Activated naive CD8-positive, alpha-beta T cell treated with anti-CD3 and anti-CD28 coated beads for 36 hours (primary cell): ENCODE data around the gene SDK1. TPM values are rescaled to one million over a fixed set of nuclear protein-coding genes. Genes with fewer than 3 reads are reported as not detected.

Experiments used
- DNase-seq: peaks from one replicate; pipeline ENCODE4 v3.0.0; 2021
- H3K27ac Mint-ChIP-seq: one replicate; pipeline ENCODE4 v1.8.0; 2022; ENCODE audit warnings: mild to moderate bottlenecking, moderate library complexity, mixed read lengths
- H3K27me3 Mint-ChIP-seq: one replicate; pipeline ENCODE4 v1.8.0; 2022; ENCODE audit warnings: mild to moderate bottlenecking, mixed read lengths
- H3K36me3 Mint-ChIP-seq: one replicate; pipeline ENCODE4 v1.8.0; 2021; ENCODE audit warnings: mild to moderate bottlenecking, mixed read lengths
- H3K4me1 Mint-ChIP-seq: one replicate; pipeline ENCODE4 v1.8.0; 2021; ENCODE audit warnings: mixed read lengths
- H3K4me3 Mint-ChIP-seq: one replicate; pipeline ENCODE4 v1.8.0; 2022; ENCODE audit warnings: mild to moderate bottlenecking, moderate library complexity, mixed read lengths
- H3K9me3 Mint-ChIP-seq: one replicate; pipeline ENCODE4 v1.8.0; 2022; ENCODE audit warnings: mixed read lengths
- total RNA-seq, 2 experiments: library from RNA; stranded (reverse); gene quantifications; one replicate each; pipeline ENCODE4 v1.2.3, GENCODE V29; 2021

SDK1 gene
- total RNA-seq, 2 experiments from 2014 or later, result 0.49 to 0.54 TPM

DNA sequence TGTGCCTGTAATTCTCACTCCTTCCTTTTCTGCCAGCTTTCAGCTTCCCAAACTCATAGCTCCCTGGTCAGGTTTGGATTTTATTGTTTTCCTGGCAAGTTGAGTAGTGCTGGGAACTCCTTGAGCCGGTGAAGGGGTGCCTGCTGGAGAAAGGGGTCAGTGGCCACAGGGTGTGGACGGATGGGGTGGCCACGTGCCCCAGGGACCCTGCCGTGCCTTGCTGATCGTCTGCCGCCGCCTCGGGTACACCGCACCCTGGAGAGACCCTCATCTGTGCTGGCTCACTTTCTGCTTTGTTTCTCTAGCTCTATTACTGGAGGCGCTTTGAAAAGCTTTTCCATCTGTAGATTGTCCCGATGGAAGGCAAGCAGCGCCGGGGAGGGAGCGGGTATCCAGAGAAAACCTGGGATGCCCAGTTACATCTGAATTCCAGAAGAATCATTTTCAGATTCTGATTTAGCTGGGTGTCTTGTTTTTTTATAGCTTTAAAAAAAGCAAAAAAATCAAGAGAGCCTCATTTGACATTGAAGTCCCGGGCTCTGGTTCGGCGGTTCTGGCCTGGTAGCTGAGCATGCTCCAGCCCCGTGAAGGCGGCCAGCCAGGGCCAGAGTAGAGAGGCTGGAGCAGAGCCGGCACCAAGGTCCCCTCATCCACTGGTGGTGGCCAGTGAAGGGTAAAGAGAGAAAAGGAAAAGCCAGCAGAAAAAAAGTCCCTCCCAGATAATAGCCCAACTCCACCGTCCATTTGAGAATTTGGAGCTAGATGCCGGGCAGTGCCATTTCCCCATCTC is 870.1 kb downstream of the SDK1 start:
- Mint-ChIP-seq H3K9me3 (no peaks in the 10 kb centered on the region), H3K36me3 (no peaks in the 10 kb centered on the region), H3K27me3 (no peaks in the 10 kb centered on the region), H3K4me1 (no peaks in the 10 kb centered on the region), H3K27ac (no peak overlapping the region), H3K4me3 (no peak overlapping the region)
- no peak for DNase-seq

DNA sequence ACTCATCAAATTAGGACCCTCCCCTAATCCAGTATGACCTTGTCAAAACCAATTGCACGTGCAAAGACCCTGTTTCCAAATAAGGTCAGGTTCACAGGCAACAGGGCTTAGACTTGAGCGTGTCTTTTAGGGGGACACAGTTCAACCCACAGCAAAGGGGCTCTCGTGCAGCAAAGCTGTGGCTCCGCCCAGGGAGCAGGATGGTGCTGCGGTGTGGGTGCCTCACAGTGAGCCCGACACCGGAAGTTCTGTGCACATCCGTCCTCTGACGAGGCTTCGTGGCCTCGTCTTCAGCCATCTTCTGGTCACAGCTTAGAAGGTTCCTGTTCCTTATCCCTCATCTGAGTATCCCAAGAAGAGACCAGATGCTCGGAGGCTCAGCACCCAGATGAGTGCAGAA is 871.8 kb downstream of the SDK1 start:
- no peak overlapping the region for H3K27ac Mint-ChIP-seq
- no peaks in the 10 kb centered on the region for H3K27me3 Mint-ChIP-seq
- no peaks in the 10 kb centered on the region for H3K36me3 Mint-ChIP-seq
- H3K4me3 Mint-ChIP-seq, result no peak overlapping the region
- H3K4me1 Mint-ChIP-seq, result no peaks in the 10 kb centered on the region
- DNase-seq, result no peak
- H3K9me3 Mint-ChIP-seq, result no peaks in the 10 kb centered on the region

DNA sequence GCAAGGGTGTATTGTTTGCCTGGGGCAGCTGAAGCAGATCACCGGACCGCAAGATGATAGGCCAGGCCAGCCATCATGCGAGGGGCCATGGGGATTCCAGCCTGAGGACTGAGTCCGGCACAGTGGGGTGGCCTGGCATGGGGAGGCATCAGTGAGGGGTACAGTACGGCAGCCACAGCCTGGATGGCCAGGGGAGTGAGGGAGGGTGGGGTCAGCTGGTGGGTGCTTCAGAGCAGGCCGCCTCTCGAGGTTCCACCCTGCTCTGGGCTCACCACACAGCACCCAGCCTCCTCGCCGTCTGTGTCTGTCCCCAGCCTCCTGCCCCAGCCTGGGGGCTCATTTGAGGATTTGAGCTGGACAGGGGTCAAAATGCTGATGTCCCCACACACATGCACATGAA is 872.6 kb downstream of the SDK1 start:
- no peak for DNase-seq
- H3K4me1 Mint-ChIP-seq, result no peaks in the 10 kb centered on the region
- H3K36me3 Mint-ChIP-seq, result no peaks in the 10 kb centered on the region
- no peak overlapping the region for H3K4me3 Mint-ChIP-seq
- no peak overlapping the region for H3K27ac Mint-ChIP-seq
- no peaks in the 10 kb centered on the region for H3K27me3 Mint-ChIP-seq
- no peaks in the 10 kb centered on the region for H3K9me3 Mint-ChIP-seq

DNA sequence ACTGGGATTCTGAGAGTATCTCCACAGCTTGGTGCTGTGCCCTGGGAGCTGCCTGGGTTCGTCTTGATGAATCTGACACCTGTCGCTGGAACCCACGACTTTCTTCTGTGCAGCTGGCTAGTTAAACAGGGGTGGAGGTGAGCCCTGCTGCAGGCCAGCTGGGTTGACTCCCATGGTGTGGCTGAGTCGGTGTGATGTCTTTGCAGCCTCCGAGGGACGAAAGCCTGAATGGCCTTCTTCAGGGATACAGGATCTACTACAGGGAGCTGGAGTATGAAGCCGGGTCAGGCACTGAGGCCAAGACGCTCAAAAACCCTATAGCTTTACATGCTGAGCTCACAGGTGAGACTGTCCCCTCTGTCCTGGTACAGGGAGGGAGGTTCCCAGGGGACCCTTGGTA is 873.0 kb downstream of the SDK1 start:
- H3K4me3 Mint-ChIP-seq, result no peak overlapping the region

DNA sequence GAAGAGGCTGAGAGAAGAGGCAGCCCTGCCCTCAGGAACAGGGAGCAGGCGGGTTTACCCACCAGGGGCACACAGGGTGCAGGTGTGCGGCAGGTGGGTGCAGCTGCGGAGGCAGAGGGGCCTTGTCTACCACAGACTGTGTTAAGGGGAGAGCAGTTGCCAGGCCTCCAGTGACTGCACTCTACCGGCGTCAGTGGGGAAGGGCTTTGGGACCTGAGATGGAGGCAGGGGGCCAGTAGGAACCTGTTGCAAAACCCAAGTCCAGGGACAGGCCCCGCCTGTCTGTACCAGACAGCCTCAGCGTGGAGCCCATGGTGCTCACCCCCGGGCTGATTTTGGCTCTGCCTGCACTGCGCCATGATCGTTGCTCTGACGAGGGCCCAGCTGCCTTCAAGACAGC is 873.4 kb downstream of the SDK1 start:
- H3K36me3 Mint-ChIP-seq, result no peaks in the 10 kb centered on the region
- H3K4me1 Mint-ChIP-seq, result no peaks in the 10 kb centered on the region
- H3K27ac Mint-ChIP-seq, result no peak overlapping the region

More for the DNA sequence above, 873.0 kb downstream of the SDK1 start:
- no peaks in the 10 kb centered on the region for H3K4me1 Mint-ChIP-seq
- H3K27me3 Mint-ChIP-seq, result no peaks in the 10 kb centered on the region
- no peak for DNase-seq
- no peaks in the 10 kb centered on the region for H3K9me3 Mint-ChIP-seq
- no peak overlapping the region for H3K27ac Mint-ChIP-seq
- no peaks in the 10 kb centered on the region for H3K36me3 Mint-ChIP-seq

DNA sequence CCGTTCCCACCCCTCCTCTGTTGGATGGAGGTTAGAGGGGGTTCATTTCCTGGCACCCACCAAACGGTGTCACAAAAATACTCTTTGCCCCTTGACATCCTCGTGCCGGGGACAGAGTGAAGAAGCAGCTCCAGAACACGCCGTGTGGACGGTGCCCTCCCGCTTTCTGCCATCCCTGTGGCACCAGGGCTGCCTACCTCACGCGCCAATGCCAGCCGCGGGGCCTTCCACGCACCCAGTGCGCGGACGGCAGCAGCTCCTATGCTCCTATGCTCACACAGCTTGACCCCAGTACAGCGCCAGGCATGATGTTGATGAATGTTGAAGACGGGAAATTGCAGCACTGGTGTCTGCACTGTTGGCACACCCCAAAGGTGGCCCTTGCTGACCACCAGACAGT is 873.8 kb downstream of the SDK1 start:
- Mint-ChIP-seq H3K9me3 (no peaks in the 10 kb centered on the region), H3K4me1 (no peaks in the 10 kb centered on the region), H3K36me3 (no peaks in the 10 kb centered on the region), H3K4me3 (no peak overlapping the region), H3K27me3 (no peaks in the 10 kb centered on the region), H3K27ac (no peak overlapping the region)
- no peak for DNase-seq

More for the DNA sequence above, 873.4 kb downstream of the SDK1 start:
- Mint-ChIP-seq H3K4me3 (no peak overlapping the region), H3K27me3 (no peaks in the 10 kb centered on the region), H3K9me3 (no peaks in the 10 kb centered on the region)
- DNase-seq, result no peak

DNA sequence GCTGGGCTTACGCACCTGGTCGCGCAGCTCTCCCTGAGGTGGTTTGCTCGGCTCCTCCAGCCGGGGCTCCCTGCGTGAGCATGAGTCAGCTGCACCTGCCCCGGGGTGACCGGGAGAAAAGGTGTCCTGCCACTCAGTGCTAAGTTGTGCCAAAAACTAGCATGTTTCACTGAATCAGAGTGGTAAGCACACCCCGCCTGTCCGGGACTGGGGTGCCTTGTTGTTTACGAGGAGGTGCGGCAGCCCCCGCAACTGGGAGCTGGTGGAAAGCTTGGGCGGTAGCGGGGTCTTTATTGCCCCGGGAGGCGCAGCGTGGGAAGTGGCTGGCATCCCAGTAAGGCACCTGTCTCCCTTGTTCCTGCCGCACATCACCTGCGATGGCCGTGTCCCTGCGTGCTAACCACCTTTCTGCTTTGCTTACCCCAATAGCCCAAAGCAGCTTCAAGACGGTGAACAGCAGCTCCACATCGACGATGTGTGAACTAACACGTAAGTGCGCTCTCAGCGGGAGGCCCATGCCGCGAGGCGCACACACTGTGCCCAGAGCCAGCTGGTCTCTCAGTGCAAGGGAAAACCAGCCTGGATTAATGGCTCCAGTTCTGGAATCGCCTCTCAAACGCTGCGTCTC is 874.4 kb downstream of the SDK1 start:
- H3K27ac Mint-ChIP-seq, result no peak overlapping the region
- DNase-seq, result no peak
- H3K4me3 Mint-ChIP-seq, result no peak overlapping the region
- H3K36me3 Mint-ChIP-seq, result no peaks in the 10 kb centered on the region
- no peaks in the 10 kb centered on the region for H3K27me3 Mint-ChIP-seq
- H3K4me1 Mint-ChIP-seq, result no peaks in the 10 kb centered on the region
- H3K9me3 Mint-ChIP-seq, result no peaks in the 10 kb centered on the region

DNA sequence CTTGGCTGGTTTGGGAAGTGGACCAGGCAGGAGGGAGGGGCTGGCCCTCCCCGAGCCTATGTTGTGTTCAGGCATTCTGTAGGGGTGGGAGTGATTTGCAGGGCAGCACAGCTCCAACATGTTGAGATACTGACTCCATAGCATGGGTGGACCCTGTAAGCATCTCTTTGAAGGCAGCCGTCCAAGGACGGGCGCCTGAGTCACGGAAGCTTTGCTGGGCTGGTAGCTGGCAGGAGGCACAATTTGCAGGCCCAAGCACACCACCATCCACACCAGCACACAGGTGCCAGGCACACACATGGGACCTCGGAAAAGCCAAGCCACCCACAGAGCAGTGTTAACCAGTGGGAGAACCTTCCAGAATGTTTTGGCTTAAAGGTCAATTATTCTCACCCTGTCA is 875.9 kb downstream of the SDK1 start:
- no peak overlapping the region for H3K27ac Mint-ChIP-seq
- H3K27me3 Mint-ChIP-seq, result no peaks in the 10 kb centered on the region
- H3K4me3 Mint-ChIP-seq, result no peak overlapping the region
- H3K4me1 Mint-ChIP-seq, result no peaks in the 10 kb centered on the region
- H3K9me3 Mint-ChIP-seq, result no peaks in the 10 kb centered on the region
- no peaks in the 10 kb centered on the region for H3K36me3 Mint-ChIP-seq
- DNase-seq, result no peak

DNA sequence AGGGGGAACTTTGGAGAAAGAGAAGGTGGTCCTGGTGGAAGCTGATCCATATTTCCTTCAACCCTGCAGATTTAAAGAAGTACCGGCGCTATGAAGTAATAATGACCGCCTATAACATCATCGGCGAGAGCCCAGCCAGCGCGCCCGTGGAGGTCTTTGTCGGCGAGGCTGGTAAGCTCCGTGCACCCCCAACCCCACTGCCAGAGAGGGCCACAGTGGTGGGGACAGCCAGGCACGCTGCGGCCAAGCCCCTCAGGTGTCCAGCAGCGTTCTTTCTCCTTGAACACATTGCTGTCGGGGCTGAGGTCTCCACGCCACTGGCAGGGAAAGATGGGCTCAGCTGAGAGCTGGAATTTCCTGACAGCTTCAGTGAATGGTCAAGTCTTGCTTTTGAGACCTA is 877.4 kb downstream of the SDK1 start:
- no peak overlapping the region for H3K4me3 Mint-ChIP-seq
- no peak for DNase-seq
- H3K9me3 Mint-ChIP-seq, result no peaks in the 10 kb centered on the region
- no peaks in the 10 kb centered on the region for H3K27me3 Mint-ChIP-seq
- H3K4me1 Mint-ChIP-seq, result no peaks in the 10 kb centered on the region
- H3K27ac Mint-ChIP-seq, result no peak overlapping the region
- no peaks in the 10 kb centered on the region for H3K36me3 Mint-ChIP-seq

DNA sequence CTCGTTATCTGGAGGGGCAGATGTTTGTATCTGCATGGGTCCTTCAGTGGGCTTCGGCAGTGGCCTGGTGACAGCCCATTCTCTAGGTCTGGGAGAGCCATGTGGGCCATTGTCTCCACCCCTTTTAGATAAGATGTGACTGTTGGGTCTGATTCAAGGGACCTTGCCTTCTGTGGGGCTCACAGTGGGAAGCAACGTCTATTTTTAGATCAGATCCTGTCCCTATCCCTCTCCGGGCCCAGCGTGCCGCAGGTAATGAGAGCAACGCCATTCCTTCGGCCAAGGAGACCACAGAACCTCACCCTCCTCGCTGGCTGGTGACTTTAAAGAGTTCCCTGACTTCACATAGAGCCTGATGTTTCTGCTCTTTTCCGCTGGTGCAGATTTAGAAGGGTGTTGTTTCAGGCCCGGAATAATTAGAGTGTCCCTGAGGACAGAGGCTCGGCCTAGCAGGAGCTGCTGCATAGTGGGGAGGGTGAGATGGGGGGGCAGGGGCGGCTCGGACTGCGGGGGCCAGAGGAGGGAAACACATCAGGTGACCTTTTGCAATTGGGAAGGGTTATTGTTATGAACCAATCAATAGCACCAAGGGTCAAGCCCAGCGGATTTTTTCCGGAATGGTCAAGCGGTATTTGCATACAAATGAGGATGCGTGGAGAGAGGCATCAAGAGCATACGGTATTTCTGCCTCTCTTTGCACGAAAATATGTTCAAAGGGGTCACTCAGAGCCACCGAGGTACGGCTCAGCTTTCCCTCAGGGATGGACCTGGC is 878.0 kb downstream of the SDK1 start:
- H3K9me3 Mint-ChIP-seq, result no peaks in the 10 kb centered on the region
- H3K4me3 Mint-ChIP-seq, result no peak overlapping the region
- no peak for DNase-seq
- no peak overlapping the region for H3K27ac Mint-ChIP-seq
- no peaks in the 10 kb centered on the region for H3K36me3 Mint-ChIP-seq
- no peaks in the 10 kb centered on the region for H3K4me1 Mint-ChIP-seq
- no peaks in the 10 kb centered on the region for H3K27me3 Mint-ChIP-seq

DNA sequence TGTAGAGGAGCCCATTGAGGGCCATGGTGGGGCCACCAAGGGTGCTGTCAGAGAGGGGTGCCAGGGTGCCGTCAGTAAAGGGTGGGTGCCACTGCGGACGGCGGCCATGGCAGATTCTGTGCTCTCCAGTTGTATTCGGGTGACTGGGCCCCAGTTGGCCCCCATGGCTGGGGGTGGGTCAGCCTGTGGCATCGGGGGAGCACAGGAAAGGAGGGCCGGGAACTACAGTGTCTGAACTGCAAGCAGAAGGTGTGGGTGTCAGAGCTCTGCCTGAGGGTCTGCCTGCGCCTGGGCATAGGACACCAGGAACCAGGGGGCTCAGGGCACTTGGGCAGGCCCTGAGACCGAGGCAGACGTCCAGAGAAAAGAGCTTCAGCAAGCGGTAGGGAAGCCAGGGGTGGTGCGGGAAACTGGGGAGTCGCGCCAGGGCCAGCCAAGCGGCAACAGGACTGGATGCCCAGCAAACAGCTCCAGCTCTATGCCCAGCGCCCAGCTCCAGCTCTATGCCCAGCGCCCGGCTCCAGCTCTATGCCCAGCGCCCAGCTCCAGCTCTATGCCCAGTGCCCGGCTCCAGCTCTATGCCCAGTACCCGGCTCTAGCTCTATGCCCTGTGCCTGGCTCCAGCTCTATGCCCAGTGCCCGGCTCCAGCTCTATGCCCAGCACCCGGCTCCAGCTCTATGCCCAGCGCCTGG is 878.8 kb downstream of the SDK1 start:
- no peaks in the 10 kb centered on the region for H3K4me1 Mint-ChIP-seq
- H3K36me3 Mint-ChIP-seq, result no peaks in the 10 kb centered on the region
- DNase-seq, result no peak
- H3K27me3 Mint-ChIP-seq, result no peaks in the 10 kb centered on the region
- H3K4me3 Mint-ChIP-seq, result no peak overlapping the region
- H3K27ac Mint-ChIP-seq, result no peak overlapping the region
- H3K9me3 Mint-ChIP-seq, result no peaks in the 10 kb centered on the region

DNA sequence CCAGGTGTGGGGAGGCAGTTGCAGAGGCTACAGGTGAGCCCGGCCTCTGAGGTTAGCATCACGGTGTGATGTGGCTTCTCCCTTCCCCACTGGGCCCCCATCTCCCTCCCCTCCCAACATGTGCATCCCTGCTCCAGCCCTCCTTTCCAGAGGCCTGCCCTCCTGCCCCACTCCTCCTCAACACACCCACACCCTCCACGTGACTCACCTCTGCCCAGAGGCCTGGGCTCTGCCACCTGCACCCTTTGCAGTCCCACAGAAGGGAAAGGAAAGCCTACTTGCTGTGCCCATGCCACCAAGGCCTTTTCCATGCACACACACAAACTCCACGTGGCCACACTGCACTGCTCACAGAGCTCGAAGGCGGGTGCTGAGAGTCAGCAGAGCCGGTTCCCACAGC is 880.4 kb downstream of the SDK1 start:
- Mint-ChIP-seq H3K9me3 (no peaks in the 10 kb centered on the region), H3K27me3 (no peaks in the 10 kb centered on the region), H3K4me1 (no peaks in the 10 kb centered on the region), H3K4me3 (no peak overlapping the region), H3K36me3 (no peaks in the 10 kb centered on the region), H3K27ac (no peak overlapping the region)
- no peak for DNase-seq

DNA sequence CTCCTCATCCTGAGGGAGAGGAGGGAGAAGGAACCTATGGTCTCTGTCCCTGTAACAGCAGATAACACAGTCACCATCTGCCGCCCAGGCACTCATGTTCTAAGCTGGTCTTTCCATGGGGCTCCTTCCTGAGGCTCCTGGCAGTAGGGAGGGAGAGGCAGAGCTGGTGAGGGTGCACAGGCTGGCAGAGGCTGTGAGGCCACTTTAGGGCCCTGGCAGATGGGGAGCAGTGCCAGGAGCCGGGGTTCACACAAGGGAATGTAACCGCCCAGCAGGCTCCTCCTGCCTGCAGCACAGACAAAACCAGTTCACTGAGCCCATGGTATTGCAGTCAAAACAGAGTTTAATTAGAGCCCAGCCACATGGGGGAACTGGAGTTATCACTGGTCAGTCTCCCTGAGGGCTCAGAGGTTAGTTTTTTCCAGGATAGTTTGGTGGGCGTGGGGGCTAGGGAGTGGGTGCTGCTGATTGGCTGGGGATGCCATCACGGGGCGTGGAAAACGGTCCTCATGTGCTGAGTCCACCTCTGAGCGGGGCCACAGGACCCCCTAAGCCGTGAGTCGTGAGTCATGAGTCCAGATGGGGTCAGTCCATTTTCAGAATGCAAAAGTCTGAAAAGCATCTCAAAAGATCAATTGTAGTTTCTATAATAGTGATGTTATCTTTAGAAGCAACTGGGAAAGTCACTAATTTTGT is 881.7 kb downstream of the SDK1 start:
- H3K27ac Mint-ChIP-seq, result no peak overlapping the region
- no peaks in the 10 kb centered on the region for H3K4me1 Mint-ChIP-seq
- H3K4me3 Mint-ChIP-seq, result no peak overlapping the region
- no peaks in the 10 kb centered on the region for H3K9me3 Mint-ChIP-seq
- no peaks in the 10 kb centered on the region for H3K27me3 Mint-ChIP-seq
- DNase-seq, result no peak
- H3K36me3 Mint-ChIP-seq, result no peaks in the 10 kb centered on the region

DNA sequence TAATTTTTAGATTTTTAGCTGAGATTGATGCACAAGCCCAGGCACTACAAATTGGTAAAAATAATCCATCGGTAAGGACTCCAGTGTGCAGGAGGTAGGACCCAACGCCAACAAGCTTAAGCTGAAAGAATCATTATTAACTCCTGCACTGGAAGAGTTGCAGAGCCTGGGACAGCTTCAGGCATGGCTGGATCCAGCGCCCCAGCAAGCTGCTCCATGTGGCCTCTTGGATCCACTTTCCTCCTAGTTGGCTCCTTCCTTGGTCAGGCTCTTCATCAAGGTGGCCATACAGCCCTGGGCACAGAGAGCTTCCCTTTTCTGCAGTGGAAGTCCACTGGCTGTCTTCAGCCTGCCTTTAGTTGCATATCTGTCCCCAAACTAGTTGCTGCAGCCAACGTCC is 883.6 kb downstream of the SDK1 start:
- no peak overlapping the region for H3K4me3 Mint-ChIP-seq
- no peak for DNase-seq
- no peaks in the 10 kb centered on the region for H3K36me3 Mint-ChIP-seq
- H3K9me3 Mint-ChIP-seq, result no peaks in the 10 kb centered on the region
- H3K4me1 Mint-ChIP-seq, result no peaks in the 10 kb centered on the region
- no peaks in the 10 kb centered on the region for H3K27me3 Mint-ChIP-seq
- H3K27ac Mint-ChIP-seq, result no peak overlapping the region

DNA sequence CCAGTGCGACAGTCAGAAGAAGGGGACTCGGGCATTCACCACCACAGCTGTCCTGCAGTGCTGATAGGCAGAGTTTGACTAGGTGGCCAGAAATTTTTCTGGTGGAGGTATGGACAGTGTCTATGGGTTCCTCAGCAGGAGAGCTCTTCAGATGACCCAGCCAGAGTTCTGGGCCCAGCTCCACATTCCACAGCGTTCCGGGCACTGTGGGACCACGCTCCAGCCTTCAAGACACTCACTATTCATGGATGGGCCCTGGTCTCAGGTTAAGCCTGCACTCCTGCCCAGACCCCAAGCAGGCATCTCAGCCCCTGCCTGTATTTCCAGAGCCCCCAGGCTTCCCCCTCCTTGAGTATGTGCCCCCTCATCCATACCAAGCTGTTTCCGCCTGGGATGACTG is 884.1 kb downstream of the SDK1 start:
- no peaks in the 10 kb centered on the region for H3K9me3 Mint-ChIP-seq
- no peaks in the 10 kb centered on the region for H3K4me1 Mint-ChIP-seq
- DNase-seq, result no peak
- H3K36me3 Mint-ChIP-seq, result no peaks in the 10 kb centered on the region
- no peaks in the 10 kb centered on the region for H3K27me3 Mint-ChIP-seq
- H3K27ac Mint-ChIP-seq, result no peak overlapping the region
- no peak overlapping the region for H3K4me3 Mint-ChIP-seq
